HG02763 (cell line): Measurements from ENCODE around the gene PDE4D.
"Not testable (repeated sequence)": the region's sequence is repeated elsewhere in the genome, so short reads cannot be mapped to it uniquely, and the experiment has no call there.

Experiments
- ATAC-seq: cut with Tn5 transposase; IDR thresholded peaks from one replicate; pipeline ENCODE4 v1.9.1; 2021; ENCODE audit warnings: mild to moderate bottlenecking, moderate library complexity; ENCODE audit not compliant: unreplicated experiment

Gene PDE4D

GRCh38 chr5:59319250-59319649, 574.3 kb downstream of the PDE4D start:
- no peak for ATAC-seq

GRCh38 chr5:59317774-59318205, 575.7 kb downstream of the PDE4D start:
- no peak for ATAC-seq

- no peak for ATAC-seq
These were observed 576.3 kb downstream of the PDE4D start for GRCh38 chr5:59317023-59317773.

- ATAC-seq: no peak
These were observed 581.3 kb downstream of the PDE4D start for GRCh38 chr5:59312223-59312622.

GRCh38 chr5:59308685-59309084, 584.8 kb downstream of the PDE4D start:
- not testable (repeated sequence) for ATAC-seq

GRCh38 chr5:59303289-59303716, 590.2 kb downstream of the PDE4D start:
- not testable (repeated sequence) for ATAC-seq

- ATAC-seq: not testable (repeated sequence)
These were observed 591.0 kb downstream of the PDE4D start for GRCh38 chr5:59302509-59302908.

GRCh38 chr5:59301727-59302126, 591.8 kb downstream of the PDE4D start:
- no peak for ATAC-seq

GRCh38 chr5:59300930-59301329, 592.6 kb downstream of the PDE4D start:
- no peak for ATAC-seq

- ATAC-seq: no peak
These were observed 594.5 kb downstream of the PDE4D start for GRCh38 chr5:59299006-59299405.

- ATAC-seq: no peak
These were observed 596.9 kb downstream of the PDE4D start for GRCh38 chr5:59296317-59297264.

- no peak for ATAC-seq
These were observed 599.8 kb downstream of the PDE4D start for GRCh38 chr5:59293700-59294099.

- no peak for ATAC-seq
These were observed 601.6 kb downstream of the PDE4D start for GRCh38 chr5:59291941-59292340.

GRCh38 chr5:59287884-59288283, 605.6 kb downstream of the PDE4D start:
- ATAC-seq: no peak

- ATAC-seq: no peak
These were observed 606.2 kb downstream of the PDE4D start for GRCh38 chr5:59287361-59287760.

GRCh38 chr5:59286510-59286909, 607.0 kb downstream of the PDE4D start:
- ATAC-seq: no peak

GRCh38 chr5:59285300-59286016, 608.1 kb downstream of the PDE4D start:
- no peak for ATAC-seq

- ATAC-seq: no peak
These were observed 610.8 kb downstream of the PDE4D start for GRCh38 chr5:59282726-59283125.

GRCh38 chr5:59279979-59280378, 613.5 kb downstream of the PDE4D start:
- no peak for ATAC-seq

GRCh38 chr5:59276917-59277372, 616.6 kb downstream of the PDE4D start:
- ATAC-seq: no peak

GRCh38 chr5:59276325-59276675, 617.2 kb downstream of the PDE4D start:
- no peak for ATAC-seq
